GM12874 (cell line): Measurements from ENCODE around the gene RXRB.

ENCODE experiments used
- TF ChIP-seq, protein P1 (sequence below): IDR thresholded peaks from 2 replicates; pipeline ENCODE4 v1.5.1; 2011; ENCODE audit warnings: low read depth, mild to moderate bottlenecking, control low read depth, low read length, moderate library complexity; ENCODE audit not compliant: insufficient read depth

The RXRB gene

GRCh38 chr6:33192671-33193602 lies 7.5 kb downstream of the RXRB start:
- TF ChIP-seq, protein P1, sequence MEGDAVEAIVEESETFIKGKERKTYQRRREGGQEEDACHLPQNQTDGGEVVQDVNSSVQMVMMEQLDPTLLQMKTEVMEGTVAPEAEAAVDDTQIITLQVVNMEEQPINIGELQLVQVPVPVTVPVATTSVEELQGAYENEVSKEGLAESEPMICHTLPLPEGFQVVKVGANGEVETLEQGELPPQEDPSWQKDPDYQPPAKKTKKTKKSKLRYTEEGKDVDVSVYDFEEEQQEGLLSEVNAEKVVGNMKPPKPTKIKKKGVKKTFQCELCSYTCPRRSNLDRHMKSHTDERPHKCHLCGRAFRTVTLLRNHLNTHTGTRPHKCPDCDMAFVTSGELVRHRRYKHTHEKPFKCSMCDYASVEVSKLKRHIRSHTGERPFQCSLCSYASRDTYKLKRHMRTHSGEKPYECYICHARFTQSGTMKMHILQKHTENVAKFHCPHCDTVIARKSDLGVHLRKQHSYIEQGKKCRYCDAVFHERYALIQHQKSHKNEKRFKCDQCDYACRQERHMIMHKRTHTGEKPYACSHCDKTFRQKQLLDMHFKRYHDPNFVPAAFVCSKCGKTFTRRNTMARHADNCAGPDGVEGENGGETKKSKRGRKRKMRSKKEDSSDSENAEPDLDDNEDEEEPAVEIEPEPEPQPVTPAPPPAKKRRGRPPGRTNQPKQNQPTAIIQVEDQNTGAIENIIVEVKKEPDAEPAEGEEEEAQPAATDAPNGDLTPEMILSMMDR: no peak

DNA sequence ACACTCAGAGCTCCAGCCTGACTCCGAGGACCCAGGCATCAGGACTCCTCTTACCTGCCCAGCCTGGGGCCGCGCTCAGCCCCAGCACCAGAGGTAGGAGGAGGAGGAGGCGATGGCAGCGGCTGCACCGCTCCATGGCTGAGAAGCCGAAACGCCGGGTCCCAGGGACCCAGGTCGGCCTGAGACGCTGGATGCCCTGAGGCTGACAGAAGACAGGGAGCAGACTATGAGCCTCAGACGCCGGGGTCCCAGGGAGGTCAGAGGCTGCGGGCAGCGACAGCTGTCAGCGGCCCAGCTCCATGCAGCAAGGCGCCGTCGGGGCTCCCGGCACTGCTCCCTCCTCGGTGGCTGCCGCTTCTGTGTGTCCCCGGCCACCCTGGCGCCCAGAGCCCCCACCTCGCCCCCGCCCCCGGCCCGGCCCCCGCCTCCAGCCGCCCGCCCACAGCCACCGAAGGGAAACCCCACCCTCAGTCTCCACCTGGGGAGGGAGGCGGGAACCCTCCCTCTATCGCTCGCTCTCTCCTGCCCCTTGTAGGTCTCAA lies 8.3 kb downstream of the RXRB start, which contains the start of gene COL11A2:
TSS of gene COL11A2 (minus strand) at position 363 of the 542 bp plus-strand sequence. CDS start at position 136, 227 bp downstream.
- TF ChIP-seq, protein P1: no peak

DNA sequence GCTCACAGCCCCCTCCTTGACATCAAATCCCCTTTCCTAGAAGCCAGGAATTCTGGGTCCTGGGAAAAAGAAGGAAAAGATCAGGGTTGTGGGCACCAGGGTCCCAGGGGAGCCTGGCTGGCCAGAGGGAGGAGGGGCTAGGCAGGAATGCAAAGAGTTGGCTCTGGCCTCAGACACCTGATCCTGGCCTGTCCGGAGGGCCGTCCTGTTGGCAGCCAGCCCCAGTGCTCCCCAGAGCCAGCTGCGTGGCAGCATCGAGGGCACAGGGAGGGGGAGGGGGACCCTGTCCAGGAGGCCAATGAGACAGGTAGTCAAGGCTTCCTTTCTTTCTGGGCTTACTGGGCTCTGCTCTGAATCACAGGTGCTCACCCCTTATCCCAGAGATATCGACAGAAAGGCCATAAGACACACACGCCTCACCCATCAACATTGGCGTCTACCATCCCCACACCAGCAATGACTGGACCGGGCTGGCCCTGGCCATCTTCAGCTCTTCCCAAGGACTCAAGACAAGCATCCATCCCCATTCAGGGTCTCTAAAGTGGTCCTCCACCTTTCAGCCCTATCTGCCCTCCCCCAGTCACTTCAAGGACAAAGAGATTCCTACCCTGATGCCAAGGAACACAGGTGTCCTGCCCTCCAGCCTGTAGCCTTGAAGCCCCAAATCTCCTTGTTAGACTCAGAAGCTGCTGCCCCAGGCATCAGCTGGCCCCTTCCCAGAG lies 8.9 kb downstream of the RXRB start:
- TF ChIP-seq, protein P1: no peak

DNA sequence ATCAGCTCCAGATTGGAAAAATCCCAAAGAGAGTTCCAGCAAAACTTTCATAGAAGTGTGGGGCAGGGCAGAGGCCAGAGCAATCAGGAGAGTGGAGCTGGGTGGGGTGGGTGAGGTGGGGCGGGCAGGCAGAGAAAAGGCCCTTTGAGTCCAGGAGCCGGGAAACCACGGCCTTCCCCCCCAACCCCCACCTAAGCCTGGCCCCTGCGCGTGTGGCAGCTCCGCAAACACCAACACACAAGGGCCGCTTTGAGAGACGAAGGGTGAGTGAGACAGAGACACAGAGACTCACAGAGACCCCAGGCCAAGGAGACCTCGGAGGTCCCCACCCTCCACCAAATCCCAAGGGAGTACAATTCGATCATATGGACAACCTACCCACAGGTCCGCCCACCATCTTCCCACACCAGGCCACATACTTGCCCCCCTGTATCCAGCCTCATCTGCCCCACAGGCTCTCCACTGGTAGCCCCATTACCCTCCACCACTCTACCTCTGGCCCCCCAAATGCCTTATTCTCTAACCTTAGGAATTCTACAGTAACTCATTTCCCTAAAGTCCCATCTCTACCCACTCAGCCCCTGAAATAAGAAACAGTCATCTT lies 9.9 kb downstream of the RXRB start:
- TF ChIP-seq, protein P1: no peak

GRCh38 chr6:33189625-33190448 lies 10.6 kb downstream of the RXRB start:
- TF ChIP-seq, protein P1: no peak

GRCh38 chr6:33189164-33189563 lies 11.3 kb downstream of the RXRB start:
- TF ChIP-seq, protein P1: no peak
